Left lung (tissue), 10 donors: ENCODE data around the gene AR. TPM values are rescaled to one million over a fixed set of nuclear protein-coding genes. Genes with fewer than 3 reads are reported as not detected.

Experiments
- ATAC-seq: fragments of 200-7000 bp; cut with Tn5 transposase; one replicate; pipeline ENCODE4 v1.9.1; 2020; ENCODE audit warnings: moderate library complexity
- DNase-seq, 4 donors: peaks; one replicate each; pipeline ENCODE4 v3.0.0-alpha.2; 2013 to 2020
- H3K27ac ChIP-seq, 2 donors: fragments of 200-600 bp; sonication (generic) in 1 of 2; one replicate each; pipeline versions ENCODE4 v1.5.0 to v1.8.0; 2020 to 2021
- H3K27me3 ChIP-seq, 2 donors: fragments of 200-600 bp; sonication (generic) in 1 of 2; one replicate each; pipeline versions ENCODE4 v1.5.0 to v1.8.0; 2020 to 2021
- H3K36me3 ChIP-seq, 2 donors: fragments of 200-600 bp; sonication (generic) in 1 of 2; one replicate each; pipeline versions ENCODE4 v1.5.0 to v1.8.0; 2020 to 2021
- H3K4me1 ChIP-seq, 2 donors: fragments of 200-600 bp; one replicate each; pipeline ENCODE4 v1.8.0; 2021
- H3K4me3 ChIP-seq, 2 donors: fragments of 200-600 bp; sonication (generic) in 1 of 2; one replicate each; pipeline versions ENCODE4 v1.5.0 to v1.8.0; 2020 to 2021; ENCODE audit warnings: mild to moderate bottlenecking in 1 of 2
- H3K9me3 ChIP-seq, 2 donors: fragments of 200-600 bp; sonication (generic) in 1 of 2; one replicate each; pipeline versions ENCODE4 v1.5.0 to v1.8.0; 2020 to 2021
- intact Hi-C, 2 donors: fragments of 100-400 bp; cut with DNase I; formaldehyde crosslinking; loops; one replicate each; pipeline versions ENCODE4 v1.11.2 to v1.14.2; 2022
- polyA plus RNA-seq, 6 donors: library from polyadenylated mRNA; unstranded; fragments of 120-200 nt; gene quantifications; one replicate each; pipeline ENCODE4 v1.2.1, GENCODE V29; 2013; ENCODE audit not compliant: insufficient read length in 6 of 6
- total RNA-seq, 2 donors: library from RNA; stranded (reverse); fragmentation: NEBNext Ultra II Directional; extraction: Animal tissue kit (Norgen Biotek cat#: 25700); gene quantifications; one replicate each; pipeline ENCODE4 v1.2.1, GENCODE V29; 2021
- TF ChIP-seq, protein P1 (sequence below), 2 donors: fragments of 200-600 bp; sonication (generic) in 1 of 2; IDR thresholded peaks; one replicate each; pipeline versions ENCODE4 v1.5.0 to v1.8.0; 2021; ENCODE audit warnings: antibody characterized with exemption in 2 of 2
- donor health status: DM: no; HTN: yes; CAD: no.
- donor health status: DM: no; HTN: no; CAD: no.

AR gene
- total and polyA plus RNA-seq, 8 donors, result 3.9 to 11.2 (median 10.0) TPM

DNA sequence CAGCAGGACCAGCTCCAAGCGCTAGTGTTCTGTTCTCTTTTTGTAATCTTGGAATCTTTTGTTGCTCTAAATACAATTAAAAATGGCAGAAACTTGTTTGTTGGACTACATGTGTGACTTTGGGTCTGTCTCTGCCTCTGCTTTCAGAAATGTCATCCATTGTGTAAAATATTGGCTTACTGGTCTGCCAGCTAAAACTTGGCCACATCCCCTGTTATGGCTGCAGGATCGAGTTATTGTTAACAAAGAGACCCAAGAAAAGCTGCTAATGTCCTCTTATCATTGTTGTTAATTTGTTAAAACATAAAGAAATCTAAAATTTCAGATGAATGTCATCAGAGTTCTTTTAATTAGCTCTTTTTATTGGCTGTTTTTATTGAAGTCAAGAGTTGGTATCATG, 186.5 kb downstream of the AR start:
- no peak for ATAC-seq
- Histone ChIP-seq H3K27me3 (no peaks in the 10 kb centered on the region), H3K4me3 (no peak overlapping the region), H3K9me3 (no peaks in the 10 kb centered on the region), H3K36me3 (no peaks in the 10 kb centered on the region), H3K27ac (no peak overlapping the region), H3K4me1 (no peaks in the 10 kb centered on the region)
- TF ChIP-seq, protein P1, sequence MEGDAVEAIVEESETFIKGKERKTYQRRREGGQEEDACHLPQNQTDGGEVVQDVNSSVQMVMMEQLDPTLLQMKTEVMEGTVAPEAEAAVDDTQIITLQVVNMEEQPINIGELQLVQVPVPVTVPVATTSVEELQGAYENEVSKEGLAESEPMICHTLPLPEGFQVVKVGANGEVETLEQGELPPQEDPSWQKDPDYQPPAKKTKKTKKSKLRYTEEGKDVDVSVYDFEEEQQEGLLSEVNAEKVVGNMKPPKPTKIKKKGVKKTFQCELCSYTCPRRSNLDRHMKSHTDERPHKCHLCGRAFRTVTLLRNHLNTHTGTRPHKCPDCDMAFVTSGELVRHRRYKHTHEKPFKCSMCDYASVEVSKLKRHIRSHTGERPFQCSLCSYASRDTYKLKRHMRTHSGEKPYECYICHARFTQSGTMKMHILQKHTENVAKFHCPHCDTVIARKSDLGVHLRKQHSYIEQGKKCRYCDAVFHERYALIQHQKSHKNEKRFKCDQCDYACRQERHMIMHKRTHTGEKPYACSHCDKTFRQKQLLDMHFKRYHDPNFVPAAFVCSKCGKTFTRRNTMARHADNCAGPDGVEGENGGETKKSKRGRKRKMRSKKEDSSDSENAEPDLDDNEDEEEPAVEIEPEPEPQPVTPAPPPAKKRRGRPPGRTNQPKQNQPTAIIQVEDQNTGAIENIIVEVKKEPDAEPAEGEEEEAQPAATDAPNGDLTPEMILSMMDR (IDR thresholded peaks at IDR 0.05), result no peak
- peak in 2 of 4 donors; percentile 18 to 32 for DNase-seq
- intact Hi-C loops, result no loop called here

DNA sequence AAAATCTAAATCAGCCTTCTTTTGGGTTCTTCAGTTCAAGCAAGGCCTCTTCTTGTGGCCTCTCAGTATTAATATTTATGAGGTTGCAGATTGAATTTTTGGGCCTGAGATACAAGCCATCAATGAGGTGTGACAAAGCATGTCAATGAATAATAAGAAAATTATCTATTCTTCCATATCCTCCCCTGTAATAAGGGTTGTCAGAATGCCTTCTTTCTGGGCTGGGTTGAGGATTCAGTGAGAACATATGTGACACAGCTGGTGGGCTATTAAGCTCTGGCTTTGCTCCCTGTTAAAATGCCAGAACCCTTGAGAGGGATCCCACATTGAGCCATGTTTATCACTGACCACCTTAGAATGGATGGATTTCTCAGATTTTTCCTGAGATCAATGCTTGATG, 187.2 kb downstream of the AR start:
- no peaks in the 10 kb centered on the region for H3K36me3 ChIP-seq
- peak in 2 of 4 donors; percentile 34 to 37 for DNase-seq
- intact Hi-C loops, result no loop called here
- no peak overlapping the region for H3K27ac ChIP-seq
- no peaks in the 10 kb centered on the region for H3K4me1 ChIP-seq
- H3K9me3 ChIP-seq, result no peaks in the 10 kb centered on the region
- ATAC-seq, result no peak
- H3K4me3 ChIP-seq, result no peak overlapping the region
- no peaks in the 10 kb centered on the region for H3K27me3 ChIP-seq
- TF ChIP-seq, protein P1 (IDR thresholded peaks at IDR 0.05), result no peak

DNA sequence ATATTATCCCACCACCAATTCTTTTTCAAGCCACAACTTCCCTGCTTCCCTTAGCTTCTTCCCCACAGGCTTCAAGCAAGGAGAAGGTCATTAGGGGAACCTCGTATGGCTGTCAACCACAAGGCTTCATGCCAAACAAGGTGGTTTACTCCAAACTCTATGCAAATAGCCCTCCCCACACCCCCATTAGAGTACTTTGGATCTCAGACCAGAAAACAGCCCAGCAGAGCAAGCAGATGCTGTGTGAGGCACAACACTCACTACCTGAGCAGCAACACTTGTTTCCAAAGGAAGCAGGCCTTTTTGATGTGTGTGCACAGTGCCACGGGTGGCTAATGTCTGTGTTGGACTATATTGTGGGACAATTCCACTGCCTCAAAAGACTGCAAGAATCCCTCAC, 189.0 kb downstream of the AR start:
- no peaks in the 10 kb centered on the region for H3K36me3 ChIP-seq
- intact Hi-C loops, result no loop called here
- DNase-seq (no peak), ATAC-seq (no peak)
- no peak overlapping the region for H3K4me3 ChIP-seq
- no peaks in the 10 kb centered on the region for H3K9me3 ChIP-seq
- H3K27ac ChIP-seq, result no peak overlapping the region
- peaks cover 0 to 5% of the 10 kb centered on the region in 2 donors for H3K27me3 ChIP-seq
- TF ChIP-seq, protein P1 (IDR thresholded peaks at IDR 0.05), result no peak
- no peaks in the 10 kb centered on the region for H3K4me1 ChIP-seq

DNA sequence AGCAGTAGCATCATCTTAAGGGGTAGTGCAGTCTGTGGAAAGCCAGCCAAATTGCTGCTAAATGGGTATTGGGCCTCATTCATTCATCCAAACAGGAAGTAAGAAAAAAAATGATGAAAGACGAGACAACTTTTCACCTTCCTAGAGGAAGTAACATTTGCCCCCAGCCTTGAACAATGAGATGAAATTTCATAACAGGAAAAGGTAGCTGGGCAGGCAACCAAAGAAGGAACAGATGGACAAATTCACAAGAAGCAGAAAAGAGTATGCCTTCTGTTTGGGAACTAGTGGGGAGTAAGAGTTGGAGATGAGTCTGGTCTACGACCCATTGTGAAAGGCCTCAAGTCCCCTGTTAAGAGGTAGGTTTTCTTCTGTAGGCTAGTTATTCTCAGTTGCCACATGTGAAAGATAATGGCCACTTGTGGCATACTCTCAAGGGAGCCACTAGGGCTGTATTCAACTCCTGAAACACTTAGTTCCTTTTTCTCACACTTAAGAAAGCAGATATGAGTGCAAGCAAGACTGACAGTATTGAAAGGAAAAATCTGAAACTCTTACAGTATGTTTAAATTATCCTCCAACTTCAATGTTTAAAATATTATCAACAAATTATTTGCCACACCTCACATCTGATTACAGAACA, 190.4 kb downstream of the AR start:
- Histone ChIP-seq H3K9me3 (no peaks in the 10 kb centered on the region), H3K27ac (peak overlapping the region in 1 of 2 donors; percentile 33), H3K36me3 (no peaks in the 10 kb centered on the region), H3K4me1 (no peaks in the 10 kb centered on the region), H3K27me3 (peaks cover 0 to 5% of the 10 kb centered on the region in 2 donors), H3K4me3 (no peak overlapping the region)
- intact Hi-C loops, result no loop called here
- TF ChIP-seq, protein P1 (IDR thresholded peaks at IDR 0.05), result no peak
- ATAC-seq, result no peak
- no peak for DNase-seq

DNA sequence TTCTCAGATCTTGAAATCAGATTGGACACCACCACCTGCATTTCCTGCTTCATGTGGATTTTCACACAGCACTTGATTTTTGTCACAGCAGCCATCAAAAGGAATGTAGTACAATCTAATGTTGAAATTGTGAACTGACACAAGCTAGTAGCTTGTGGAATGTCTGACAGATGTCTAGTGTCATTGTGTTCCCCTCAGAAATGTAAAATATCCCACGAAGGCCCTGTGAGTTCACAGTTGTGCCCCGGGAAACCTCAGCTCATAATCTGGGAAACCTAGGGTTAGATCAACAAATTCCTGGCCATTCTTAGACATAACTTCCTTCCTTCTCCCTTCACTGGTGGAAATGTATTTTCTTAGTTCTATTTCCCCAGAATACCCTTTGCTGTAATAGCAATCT, 205.7 kb downstream of the AR start:
- DNase-seq, result no peak
- no peak for ATAC-seq
- intact Hi-C loops, result no loop called here
- no peak overlapping the region for H3K27ac ChIP-seq
- TF ChIP-seq, protein P1 (IDR thresholded peaks at IDR 0.05), result no peak
- no peaks in the 10 kb centered on the region for H3K36me3 ChIP-seq
- H3K9me3 ChIP-seq, result peaks cover 0 to 2% of the 10 kb centered on the region in 2 donors
- no peak overlapping the region for H3K4me3 ChIP-seq
- no peaks in the 10 kb centered on the region for H3K4me1 ChIP-seq
- no peaks in the 10 kb centered on the region for H3K27me3 ChIP-seq
